HG03439 (cell line): Measurements from ENCODE around the gene WNT11.

Experiments used
- ATAC-seq: cut with Tn5 transposase; IDR thresholded peaks from one replicate; pipeline ENCODE4 v1.9.1; 2021; ENCODE audit warnings: mild to moderate bottlenecking, moderate library complexity; ENCODE audit not compliant: unreplicated experiment

Gene WNT11

GRCh38 chr11:76179147-76179546 lies 27.2 kb downstream of the WNT11 start:
- ATAC-seq = no peak

- no peak for ATAC-seq
These were observed 29.0 kb downstream of the WNT11 start for GRCh38 chr11:76177250-76177686.

- ATAC-seq = no peak
These were observed 29.8 kb downstream of the WNT11 start for GRCh38 chr11:76176463-76176862.

- ATAC-seq = no peak
These were observed 30.5 kb downstream of the WNT11 start for GRCh38 chr11:76175783-76176182.

GRCh38 chr11:76174330-76174729 lies 32.0 kb downstream of the WNT11 start:
- ATAC-seq = no peak

GRCh38 chr11:76173663-76174062 lies 32.6 kb downstream of the WNT11 start:
- no peak for ATAC-seq

- no peak for ATAC-seq
These were observed 33.7 kb downstream of the WNT11 start for GRCh38 chr11:76172583-76172982.

GRCh38 chr11:76170468-76170867 lies 35.8 kb downstream of the WNT11 start:
- ATAC-seq = no peak

GRCh38 chr11:76169473-76169896 lies 36.8 kb downstream of the WNT11 start:
- ATAC-seq = no peak

- ATAC-seq = no peak
These were observed 38.7 kb downstream of the WNT11 start for GRCh38 chr11:76167590-76167989.

GRCh38 chr11:76166314-76166713 lies 40.0 kb downstream of the WNT11 start:
- ATAC-seq = no peak

- ATAC-seq = no peak
These were observed 41.2 kb downstream of the WNT11 start for GRCh38 chr11:76164861-76165751.

- ATAC-seq = no peak
These were observed 42.2 kb downstream of the WNT11 start for GRCh38 chr11:76164081-76164480.

- no peak for ATAC-seq
These were observed 42.9 kb downstream of the WNT11 start for GRCh38 chr11:76163289-76163880.

GRCh38 chr11:76162336-76163288 lies 43.7 kb downstream of the WNT11 start:
- no peak for ATAC-seq

- no peak for ATAC-seq
These were observed 44.9 kb downstream of the WNT11 start for GRCh38 chr11:76161261-76161961.

- ATAC-seq = no peak
These were observed 45.4 kb downstream of the WNT11 start for GRCh38 chr11:76160856-76161255.

GRCh38 chr11:76159983-76160661 lies 46.2 kb downstream of the WNT11 start:
- ATAC-seq = no peak

GRCh38 chr11:76159303-76159937 lies 46.9 kb downstream of the WNT11 start:
- no peak for ATAC-seq
